NCI-H345 treated with DMSO at 0.1 percent for 48 hours (cell line): ENCODE measurements around the gene DUS3L.

ENCODE experiments used
- DNase-seq: peaks from one replicate; lab custom pipeline; 2025; ENCODE audit not compliant: unreplicated experiment; lab: John Stamatoyannopoulos, UW

Gene DUS3L

DNA sequence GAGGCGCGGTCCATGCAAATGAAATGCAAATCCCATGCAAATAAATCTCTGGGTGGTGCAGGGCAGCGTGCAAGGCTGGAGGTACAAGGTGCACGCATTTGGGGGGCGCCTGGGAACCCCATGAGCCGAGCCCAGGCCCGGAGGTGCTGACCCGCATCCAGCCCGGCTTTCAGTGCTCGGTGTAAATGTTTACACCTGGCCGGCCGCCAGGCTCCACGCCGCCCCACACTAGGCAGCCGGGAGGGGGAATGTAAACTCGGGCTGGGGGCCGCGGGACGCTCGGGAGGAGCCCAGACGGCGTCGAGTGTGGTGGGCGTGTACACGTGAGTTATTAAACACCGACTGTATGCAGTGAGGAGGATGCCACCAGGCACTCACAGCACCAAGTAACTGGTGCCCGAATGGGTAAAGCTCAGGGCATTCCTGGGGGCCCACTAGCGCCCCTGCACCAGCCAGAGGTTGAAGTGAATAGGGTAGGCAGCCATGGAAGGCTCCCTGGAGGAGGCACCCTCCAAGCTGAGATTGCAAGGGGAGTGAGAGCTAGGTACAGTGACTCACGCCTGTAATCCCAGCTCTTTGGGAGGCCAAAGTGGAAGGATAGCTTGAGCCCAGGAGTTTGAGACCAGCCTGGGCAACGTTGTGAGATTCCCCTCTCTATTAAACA, 31.4 kb upstream of the DUS3L start:
- DNase-seq, result peak; percentile 11

GRCh38 chr19:5821521-5822180, 30.7 kb upstream of the DUS3L start:
- DNase-seq, result no peak

GRCh38 chr19:5820785-5821184, 29.8 kb upstream of the DUS3L start:
- DNase-seq, result no peak

DNA sequence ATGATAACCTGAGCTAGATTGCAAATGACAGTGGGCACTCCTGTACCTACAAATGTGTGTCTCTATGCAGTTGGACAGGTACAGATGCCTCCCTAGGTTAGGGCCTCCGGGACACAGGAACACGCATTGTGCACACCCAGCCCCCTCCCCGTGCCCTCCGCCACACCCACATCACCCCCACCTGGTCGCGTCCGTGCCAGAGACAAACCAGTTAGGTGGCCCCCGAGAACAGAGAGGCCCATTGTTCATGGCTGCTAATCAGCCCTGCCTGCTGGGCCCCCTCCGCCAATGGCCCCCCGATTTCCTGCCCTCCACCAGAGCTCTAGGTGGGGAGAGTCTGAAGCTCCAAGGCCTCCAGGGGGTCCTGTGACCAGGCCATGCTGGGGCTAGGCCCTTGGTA, 27.6 kb upstream of the DUS3L start:
- DNase-seq, result no peak

DNA sequence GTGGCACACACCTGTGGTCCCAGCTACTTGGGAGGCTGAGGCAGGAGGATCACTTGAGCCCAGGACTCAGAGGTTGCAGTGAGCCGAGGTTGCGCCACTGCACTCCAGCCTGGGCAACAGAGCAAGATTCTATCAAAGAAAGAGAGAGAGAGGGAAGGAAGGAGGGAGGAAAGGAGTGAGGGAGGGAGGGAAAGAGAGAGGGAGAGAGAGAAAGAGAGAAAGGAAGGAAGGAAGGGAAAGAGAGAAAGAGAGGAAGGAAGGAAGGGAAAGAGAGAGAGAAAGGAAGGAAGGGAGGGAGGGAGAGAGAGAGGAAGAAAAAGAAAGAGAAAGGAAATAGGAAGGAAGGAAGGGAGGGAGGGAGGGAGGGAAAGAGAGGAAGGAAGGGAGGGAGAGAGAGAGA, 26.3 kb upstream of the DUS3L start:
- no peak for DNase-seq

- DNase-seq, result no peak
These were observed 23.9 kb upstream of the DUS3L start for GRCh38 chr19:5814852-5815246.

GRCh38 chr19:5814123-5814851, 23.3 kb upstream of the DUS3L start:
- no peak for DNase-seq

GRCh38 chr19:5811117-5811516, 20.2 kb upstream of the DUS3L start:
- DNase-seq, result no peak

GRCh38 chr19:5809469-5809868, 18.5 kb upstream of the DUS3L start:
- DNase-seq, result no peak

DNA sequence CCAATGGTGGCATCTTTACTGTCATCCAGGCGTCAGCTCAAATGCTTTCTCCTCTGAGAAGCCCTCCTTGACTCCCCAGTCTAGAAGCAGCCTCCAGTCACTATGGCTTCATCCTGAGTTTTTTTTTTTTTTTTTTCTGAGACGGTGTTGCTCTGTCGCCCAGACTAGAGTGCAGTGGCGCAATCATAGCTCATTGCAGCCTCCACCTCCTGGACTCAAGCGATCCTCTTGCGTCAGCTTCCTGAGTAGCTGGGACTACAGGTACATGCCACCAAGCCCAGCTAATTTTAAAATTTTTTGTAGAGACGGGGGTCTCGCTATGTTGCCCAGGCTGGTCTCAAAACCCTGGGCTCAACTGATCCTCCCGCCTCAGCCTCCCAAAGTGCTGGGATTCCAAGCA, 18.1 kb upstream of the DUS3L start:
- DNase-seq, result no peak

- no peak for DNase-seq
These were observed 17.3 kb upstream of the DUS3L start for GRCh38 chr19:5808120-5808816.

GRCh38 chr19:5806905-5807304, 15.9 kb upstream of the DUS3L start:
- DNase-seq, result no peak

DNA sequence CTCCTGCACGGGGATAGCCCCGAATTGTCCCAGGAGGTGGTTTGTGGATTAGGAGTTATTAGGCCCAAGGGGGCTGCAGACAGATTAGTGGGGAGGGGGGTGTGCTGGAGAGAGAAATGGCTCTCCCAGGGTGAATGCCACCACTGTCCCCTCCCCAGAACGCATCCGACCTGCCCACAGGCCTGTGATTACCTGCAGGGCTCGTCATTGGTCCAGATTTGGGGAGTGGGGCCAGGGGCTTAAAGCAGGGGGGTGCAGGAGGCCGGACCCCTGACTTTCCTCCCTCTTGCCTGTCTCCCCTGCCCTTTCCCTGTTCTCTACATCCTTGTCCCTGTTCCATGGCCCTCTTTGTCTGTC, 15.1 kb upstream of the DUS3L start:
- DNase-seq, result no peak

DNA sequence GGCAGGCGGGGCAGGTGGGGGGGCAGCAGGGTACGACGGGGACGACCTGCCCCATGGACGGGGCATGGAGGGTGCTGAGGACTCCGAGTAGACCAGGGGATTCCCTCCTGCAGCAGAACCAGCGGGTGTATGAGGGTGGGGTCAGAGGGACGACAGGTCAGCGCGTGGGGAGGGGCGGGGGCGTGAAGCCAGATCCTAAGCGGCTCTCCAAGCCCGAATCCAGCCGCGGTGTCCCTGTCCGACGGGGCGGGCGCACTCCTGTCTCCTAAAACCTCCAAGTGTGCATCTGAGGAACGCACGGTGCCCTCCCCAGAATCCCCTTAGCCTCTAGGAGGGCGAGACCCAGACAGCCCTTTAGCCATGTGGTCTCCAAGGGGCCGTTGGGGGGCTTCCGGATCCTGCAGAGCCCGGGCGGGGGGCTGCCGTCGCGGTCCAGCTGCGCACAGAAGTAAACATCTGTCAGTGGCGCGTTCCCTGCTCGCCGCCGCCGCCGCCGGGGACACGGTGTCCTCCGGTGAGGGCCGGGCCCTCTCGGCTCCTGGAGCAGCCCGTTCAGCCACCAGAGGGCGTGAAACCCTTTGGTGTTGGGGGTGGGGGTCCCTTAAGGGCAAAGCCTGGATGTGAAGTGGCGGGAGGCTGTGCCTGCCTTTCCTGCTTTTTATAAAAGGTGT, 14.6 kb upstream of the DUS3L start:
- peak; percentile 53 for DNase-seq

GRCh38 chr19:5804516-5805461, 13.8 kb upstream of the DUS3L start, which contains the start of gene NRTN:
Gene NRTN, plus strand, starts transcription at chr19:5805067. Its CDS starts 19,099 bp downstream, at chr19:5824166.
- DNase-seq, result peak; percentile 56

DNA sequence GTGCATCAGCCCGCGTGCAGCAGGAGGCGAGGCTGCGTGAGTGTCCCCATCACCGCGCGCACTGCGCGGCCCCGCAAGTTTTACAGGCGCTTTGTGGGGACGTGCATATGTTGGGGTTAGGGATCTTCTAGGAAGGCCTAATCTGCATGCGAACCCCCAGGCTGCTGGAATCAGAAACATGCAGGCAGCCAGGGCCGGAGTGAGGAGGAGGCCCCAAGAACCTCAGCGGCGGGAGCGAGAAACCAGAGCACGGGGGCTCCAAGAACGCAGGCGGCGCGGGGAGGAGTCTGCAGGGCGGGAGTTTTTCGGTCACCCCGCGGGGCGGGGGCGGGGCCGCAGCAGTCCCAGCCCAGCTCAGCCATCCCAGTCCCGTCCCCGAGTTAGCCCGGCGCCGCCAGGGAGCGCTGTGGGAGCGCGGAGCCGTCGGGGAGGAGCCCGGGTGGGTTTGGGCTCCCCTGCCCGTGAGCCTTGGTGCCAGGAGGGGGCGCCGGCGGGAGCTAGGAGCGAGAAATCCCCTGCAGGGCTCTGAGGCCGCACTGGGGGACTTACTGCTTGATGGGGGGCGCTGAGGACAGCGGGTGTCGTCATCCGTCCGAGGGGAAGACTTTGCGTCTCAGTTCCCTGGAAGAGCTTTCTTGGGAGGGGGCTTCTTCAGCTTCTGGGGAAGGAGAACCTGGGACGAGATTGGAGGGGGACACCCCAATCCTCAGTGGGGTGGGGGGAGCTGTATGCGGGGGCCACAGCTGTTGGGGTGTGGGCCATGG, 13.0 kb upstream of the DUS3L start:
- DNase-seq, result peak; percentile 81

DNA sequence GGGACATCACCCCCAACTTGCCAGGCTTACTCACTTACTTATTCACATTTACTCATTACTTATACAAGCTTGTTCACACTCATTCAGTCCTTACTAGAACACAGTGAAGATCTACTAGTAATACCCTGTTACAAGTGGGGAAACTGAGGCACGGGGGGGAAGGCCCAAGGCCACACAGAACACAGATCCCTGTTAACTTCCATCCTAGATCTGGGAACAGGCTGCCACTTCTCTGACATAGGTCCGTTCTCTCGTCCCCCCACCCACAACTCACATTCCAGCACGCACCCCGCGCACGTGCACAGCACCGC, 12.4 kb upstream of the DUS3L start:
- DNase-seq, result no peak

DNA sequence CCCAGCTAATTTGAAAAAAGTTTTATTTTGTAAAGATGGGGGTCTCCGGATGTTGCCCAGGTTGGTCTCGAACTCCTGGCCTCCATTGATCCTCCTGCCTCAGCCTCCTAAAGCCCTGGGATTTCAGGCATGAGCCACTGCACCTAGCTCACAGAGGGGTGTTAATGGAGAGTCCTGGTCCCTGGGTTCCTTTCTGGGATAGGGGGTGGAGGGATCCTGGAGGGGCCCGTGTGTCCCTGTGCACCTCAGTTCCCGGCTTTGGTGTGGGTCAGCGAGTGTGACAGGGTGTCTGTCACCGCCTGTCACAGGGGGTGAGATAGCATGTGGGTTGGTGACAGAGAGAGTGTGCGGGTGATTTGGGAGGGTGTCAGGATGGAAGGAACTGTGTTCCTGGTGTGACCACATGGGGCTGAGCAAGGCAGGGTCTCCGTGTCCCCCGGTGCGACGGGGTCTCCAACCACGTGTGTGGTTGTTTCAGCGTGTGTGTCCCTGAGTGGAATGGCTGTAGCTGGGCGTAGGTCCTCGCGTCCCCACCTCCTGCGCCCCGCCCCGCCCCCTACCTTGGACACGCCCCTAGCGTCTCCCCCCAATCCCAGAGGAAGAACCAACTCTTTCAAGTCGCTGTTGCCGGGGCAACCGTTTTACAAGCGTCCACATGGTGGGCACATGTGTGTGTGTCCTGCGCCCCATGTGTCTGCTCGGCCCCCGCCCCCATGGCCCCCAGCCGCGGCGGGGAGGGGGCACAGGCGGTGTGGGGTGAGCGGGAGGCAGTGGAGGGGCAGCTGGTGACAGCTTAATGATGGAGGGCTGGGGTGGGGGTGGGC, 11.0 kb upstream of the DUS3L start:
- DNase-seq, result no peak
